K562 (cell line): ENCODE results near the gene RNF224. TPM values are rescaled to one million over a fixed set of nuclear protein-coding genes. Genes with fewer than 3 reads are reported as not detected.

Experiments used
- ATAC-seq: fragments of 200-7000 bp; cut with Tn5 transposase; 3 replicates; pipeline ENCODE4 v1.9.1; 2020; ENCODE audit warnings: moderate library complexity
- BruUV-seq: library from RNA; stranded (reverse); fragments of 400-500 nt; replicated peaks from 2 replicates; lab custom pipeline; 2021; lab: Mats Ljungman, UMichigan
- CTCF ChIA-PET: fragments of 300-600 bp; formaldehyde crosslinking; extraction: SDS; loops from one replicate; lab custom pipeline; 2021; ENCODE audit warnings: low intra/inter-chr PET ratio; lab: Yijun Ruan, JAX
- POLR2A ChIA-PET: fragments of 300-600, 350-650 bp; sonication (Branson Sonifier 250); formaldehyde crosslinking; extraction: SDS; loops from one replicate; lab custom pipeline; 2021; ENCODE audit warnings: antibody characterized with exemption, inconsistent platforms; lab: Yijun Ruan, JAX
- DNase-seq, 4 experiments: peaks; one replicate each; pipeline versions ENCODE4 v3.0.0 to v3.0.0-alpha.2; 2011 to 2018; ENCODE audit warnings: low spot score in 3 of 4, mixed read lengths in 3 of 4; ENCODE audit errors: extremely low read depth in 1 of 4
- FAIRE-seq: peaks from 2 replicates; lab custom pipeline; 2011; peaks lifted over from hg19 to GRCh38; lab: Jason Lieb, UNC
- H2AFZ ChIP-seq: 2 replicates; pipeline ENCODE4 v1.6.0; 2011; ENCODE audit warnings: low read depth, low read length, control low read depth, inconsistent platforms
- H3K27ac ChIP-seq: fragments of 200-600 bp; 3 replicates; pipeline ENCODE4 v1.8.0; 2011; ENCODE audit warnings: low read depth, mild to moderate bottlenecking, control low read depth, inconsistent platforms, low read length, moderate library complexity, mixed read lengths; ENCODE audit errors: extremely low read depth
- H3K27me3 ChIP-seq, 2 experiments: fragments of 300-600 bp in 1 of 2; 2 replicates in 1 of 2; 3 replicates in 1 of 2; pipeline versions ENCODE4 v1.6.0 to v1.8.0; 2011; ENCODE audit warnings: inconsistent platforms in 2 of 2, low read length in 2 of 2, mild to moderate bottlenecking in 1 of 2, mixed read lengths in 1 of 2, moderate library complexity in 1 of 2; ENCODE audit not compliant: control insufficient read depth in 2 of 2, insufficient read depth in 2 of 2
- H3K36me3 ChIP-seq: fragments of 300-600 bp; 3 replicates; pipeline ENCODE4 v1.8.0; 2011; ENCODE audit warnings: mild to moderate bottlenecking, low read length, inconsistent platforms; ENCODE audit not compliant: control insufficient read depth, insufficient read depth
- H3K4me1 ChIP-seq, 2 experiments: fragments of 200-600 bp in 1 of 2; replicated peaks in 1 of 2; 2 replicates in 1 of 2; 3 replicates in 1 of 2; pipeline versions ENCODE4 v1.5.1 to v1.8.0; 2011; ENCODE audit warnings: inconsistent platforms in 2 of 2, low read length in 2 of 2, mild to moderate bottlenecking in 1 of 2, mixed read lengths in 1 of 2, moderate library complexity in 1 of 2; ENCODE audit not compliant: control insufficient read depth in 2 of 2, insufficient read depth in 2 of 2
- H3K4me2 ChIP-seq: 2 replicates; pipeline ENCODE4 v1.6.1; 2011; ENCODE audit warnings: low read length, control low read depth, inconsistent platforms, mixed read lengths; ENCODE audit not compliant: insufficient read depth
- H3K4me3 ChIP-seq: fragments of 200-600 bp; sonication (generic), shearing (Covaris generic); 2 replicates; pipeline ENCODE4 v1.5.1; 2016; ENCODE audit warnings: control low read depth, inconsistent platforms
- H3K79me2 ChIP-seq: fragments of 200-600 bp; 3 replicates; pipeline ENCODE4 v1.8.0; 2011; ENCODE audit warnings: low read length, inconsistent platforms; ENCODE audit not compliant: control insufficient read depth, insufficient read depth
- H3K9ac ChIP-seq, 2 experiments: 2 replicates each; pipeline versions ENCODE4 v1.6.0 to v1.6.1; 2011; ENCODE audit warnings: low read depth in 2 of 2, low read length in 2 of 2, control low read depth in 1 of 2, inconsistent platforms in 1 of 2, mild to moderate bottlenecking in 1 of 2, mixed read lengths in 1 of 2; ENCODE audit not compliant: insufficient read depth in 1 of 2
- H3K9me1 ChIP-seq: one replicate; pipeline ENCODE4 v1.6.0; 2011; ENCODE audit warnings: inconsistent platforms, mild to moderate bottlenecking, low read length, moderate library complexity; ENCODE audit not compliant: control insufficient read depth, insufficient read depth
- H3K9me3 ChIP-seq: replicated peaks from 2 replicates; pipeline ENCODE4 v1.5.1; 2011; ENCODE audit warnings: low read depth, low read length, inconsistent platforms; ENCODE audit not compliant: control insufficient read depth, insufficient read depth
- H4K20me1 ChIP-seq: replicated peaks from 2 replicates; pipeline ENCODE4 v1.6.1; 2011; ENCODE audit warnings: low read length, inconsistent platforms, mixed read lengths; ENCODE audit not compliant: control insufficient read depth, insufficient read depth
- CHAMP1 ChIP-seq: fragments of 450-650 bp; IDR thresholded peaks from 2 replicates; pipeline ENCODE4 v1.6.1; 2016; ENCODE audit warnings: mild to moderate bottlenecking
- CREB1 ChIP-seq, 2 experiments: sonication (generic) in 1 of 2; formaldehyde crosslinking in 1 of 2; IDR thresholded peaks; 2 replicates each; pipeline versions ENCODE4 v1.6.1 to v1.8.0; 2012 to 2022; ENCODE audit warnings: inconsistent platforms in 1 of 2, mild to moderate bottlenecking in 1 of 2, missing genetic modification reagents in 1 of 2, moderate library complexity in 1 of 2
- CREM ChIP-seq: IDR thresholded peaks from 2 replicates; pipeline ENCODE4 v1.6.1; 2014; ENCODE audit warnings: antibody characterized with exemption, low read depth
- CXXC5 ChIP-seq: fragments of 250-450 bp; sonication (Bioruptor Pico); IDR thresholded peaks from 2 replicates; pipeline ENCODE4 v1.8.0; 2022; ENCODE audit warnings: inconsistent platforms, mild to moderate bottlenecking, moderate library complexity
- KDM2B ChIP-seq: fragments of 250-450 bp; sonication (Bioruptor Pico); IDR thresholded peaks from 2 replicates; pipeline ENCODE4 v1.8.0; 2021; ENCODE audit warnings: mild to moderate bottlenecking, moderate library complexity
- MAZ ChIP-seq, 2 experiments: fragments of 450-650 bp in 1 of 2; sonication (generic) in 1 of 2; formaldehyde crosslinking; IDR thresholded peaks in 1 of 2; conservative IDR thresholded peaks in 1 of 2; 2 replicates each; pipeline versions ENCODE4 v1.4.0 to v1.5.0; 2020; ENCODE audit warnings: mild to moderate bottlenecking in 1 of 2, missing genetic modification reagents in 1 of 2
- MTA3 ChIP-seq: fragments of 450-650 bp; formaldehyde crosslinking; IDR thresholded peaks from 2 replicates; pipeline ENCODE4 v1.6.1; 2017; ENCODE audit warnings: mild to moderate bottlenecking, borderline replicate concordance
- NCOA1 ChIP-seq: fragments of 450-650 bp; IDR thresholded peaks from 2 replicates; pipeline ENCODE4 v1.6.1; 2016; ENCODE audit warnings: low read depth
- NUFIP1 ChIP-seq: fragments of 450-650 bp; IDR thresholded peaks from 2 replicates; pipeline ENCODE4 v1.6.1; 2018; ENCODE audit not compliant: partially characterized antibody
- PHB ChIP-seq: fragments of 250-450 bp; sonication (Bioruptor Pico); IDR thresholded peaks from 2 replicates; pipeline ENCODE4 v1.5.0; 2021
- RB1 ChIP-seq: fragments of 450-650 bp; IDR thresholded peaks from 2 replicates; pipeline ENCODE4 v1.6.1; 2017; ENCODE audit warnings: low read depth, mild to moderate bottlenecking
- RUNX1 ChIP-seq: sonication (generic); IDR thresholded peaks from 2 replicates; pipeline ENCODE4 v1.6.1; 2016; ENCODE audit warnings: antibody characterized with exemption, low read depth
- SAFB ChIP-seq: fragments of 200-400 bp; formaldehyde crosslinking; IDR thresholded peaks from 2 replicates; pipeline ENCODE4 v1.6.1; 2017; ENCODE audit warnings: low read depth, low read length, borderline replicate concordance
- SIN3B ChIP-seq: fragments of 450-650 bp; IDR thresholded peaks from 2 replicates; pipeline ENCODE4 v1.6.1; 2017; ENCODE audit warnings: low read depth, mild to moderate bottlenecking, moderate library complexity
- ZNF143 ChIP-seq: sonication (generic); formaldehyde crosslinking; IDR thresholded peaks from 2 replicates; pipeline ENCODE4 v1.9.0; 2022; ENCODE audit warnings: mild to moderate bottlenecking, missing genetic modification reagents
- ZNF395 ChIP-seq: fragments of 200-800 bp; sonication (Bioruptor generic); IDR thresholded peaks from 2 replicates; pipeline ENCODE4 v1.6.1; 2017; ENCODE audit warnings: missing genetic modification characterization, missing compliant biosample characterization
- ZNF584 ChIP-seq: fragments of 200-800 bp; sonication (Bioruptor generic); IDR thresholded peaks from 2 replicates; pipeline ENCODE4 v1.6.1; 2016; ENCODE audit warnings: low read depth, mild to moderate bottlenecking, missing genetic modification characterization, missing compliant biosample characterization
- WGBS: fragments of 100-300 bp; shearing (Covaris generic); methylation state at CpG from one replicate; pipeline ENCODE4 v1.1.6; 2016; ENCODE audit warnings: low coverage, mixed read lengths; ENCODE audit not compliant: insufficient coverage; ENCODE audit errors: missing lambda C conversion rate; 5-methylcytosine and 5-hydroxymethylcytosine counted together
- in situ Hi-C: fragments of 300-500 bp; cut with MboI; formaldehyde crosslinking; loops from 4 replicates; pipeline ENCODE4 v1.15.0; 2018; ENCODE audit warnings: inconsistent platforms, mixed read lengths
- intact Hi-C: fragments of 100-400 bp; cut with micrococcal nuclease; formaldehyde crosslinking; loops from 2 replicates; pipeline ENCODE4 v1.14.2; 2022
- polyA plus RNA-seq, 8 experiments: library from polyadenylated mRNA; depleted of rRNA in 4 of 8; stranded (reverse) in 5 of 8; unstranded in 3 of 8; fragments of >200 nt; fragmentation: Nextera tagmentation in 2 of 8; fragmentation: Illumina TruSeq in 1 of 8; extraction: Ambion mirVana in 2 of 8; extraction: Trizol in 1 of 8; gene quantifications; 2 replicates each; pipeline versions ENCODE4 v1.2.1 to v1.2.3, GENCODE V29; 2011 to 2014; ENCODE audit warnings: inconsistent platforms in 1 of 8, missing spikeins in 1 of 8
- total RNA-seq, 7 experiments: library from RNA; depleted of rRNA in 6 of 7; stranded (reverse); fragments of >200 nt in 6 of 7; fragmentation: Illumina TruSeq in 2 of 7; extraction: Trizol in 2 of 7; gene quantifications; 2 replicates each; pipeline versions ENCODE4 v1.2.1 to v1.2.3, GENCODE V29; 2011 to 2021; ENCODE audit warnings: low replicate concordance in 1 of 7

RNF224 gene
- total and polyA plus RNA-seq, 9 of the 15 experiments (the other 6 are each of a cell fraction or from before 2014, with no cell fraction given): not detected

DNA sequence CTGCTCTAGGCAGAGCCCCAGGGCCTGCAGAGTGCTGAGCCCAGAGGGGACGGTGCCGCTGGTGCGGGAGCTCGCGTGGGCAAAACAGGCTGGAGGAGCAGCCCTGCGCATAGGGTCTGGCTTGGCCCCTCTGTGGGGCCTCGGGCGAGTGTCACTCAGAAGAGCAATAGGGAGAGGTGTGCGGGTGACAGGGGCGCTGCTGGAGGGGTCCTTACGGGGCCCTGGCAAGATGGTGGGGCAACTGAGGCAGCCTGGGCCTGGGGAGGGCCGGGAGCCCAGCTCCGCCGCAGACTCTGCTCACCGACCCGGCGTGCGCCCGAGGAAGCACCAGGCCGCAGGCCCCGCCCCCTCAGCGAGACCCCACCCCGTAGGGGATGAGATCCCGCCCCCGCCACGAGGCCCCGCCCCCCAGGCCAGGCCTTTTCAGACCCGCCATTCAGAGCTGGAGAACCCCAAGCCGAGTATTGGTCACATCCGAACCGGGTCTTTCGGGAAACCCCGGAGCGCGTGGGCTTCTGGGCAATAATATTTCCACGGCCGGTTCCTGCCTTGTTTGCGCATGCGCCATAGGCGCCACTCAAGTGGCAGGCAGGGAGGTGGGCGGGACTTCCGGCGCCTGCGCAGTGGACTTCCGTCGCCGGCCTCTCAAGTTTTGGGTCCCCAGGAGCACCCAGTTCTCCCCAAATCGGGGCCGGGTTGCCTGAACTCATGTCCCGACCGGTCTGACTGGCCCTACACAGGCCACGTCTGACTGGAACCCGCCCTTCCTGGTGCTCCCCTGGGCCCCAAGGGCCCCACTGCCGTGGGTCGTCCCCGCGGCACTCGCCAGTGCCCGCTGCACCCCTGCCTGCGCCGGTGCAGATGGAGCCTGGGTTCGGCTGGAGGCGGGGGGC, 4.0 kb upstream of the RNF224 start:
- peaks cover 7% of the 10 kb centered on the region; the same call in 1 of the 3 replicates for H3K36me3 ChIP-seq
- H3K4me3 ChIP-seq: peak overlapping the region; percentile 85
- H3K4me1 ChIP-seq: peaks cover 28 to 95% of the 10 kb centered on the region in 2 experiments
- no peaks in the 10 kb centered on the region for H3K9me3 ChIP-seq
- ChIA-PET POLR2A (interaction anchor here (0.6 to 2.1 kb wide), 12 partner anchors 13 to 177 kb away, joined by 3 to 12 read pairs (median 4); partner anchors contain the start of genes SAPCD2, TPRN and TUBB4B), CTCF (interaction anchor here (0.6 to 1.0 kb wide), 2 partner anchors 169 to 436 kb away, joined by 4 read pairs; no protein-coding TSS in a partner anchor)
- 3% methylated on average over 37 of the region's 63 CpGs for WGBS
- peak; percentile 94 to 99 (median 96) for DNase-seq
- no peaks in the 10 kb centered on the region for H3K9me1 ChIP-seq
- H2AFZ ChIP-seq: peak overlapping the region; percentile 89
- peak overlapping the region; percentile 85 to 97 for H3K9ac ChIP-seq
- in situ Hi-C loops: no loop called here
- intact Hi-C loops: no loop called here
- peak; percentile 84 for ATAC-seq
- peak; percentile 99 for FAIRE-seq
- BruUV-seq: no TSS peak
- H3K27ac ChIP-seq: peak overlapping the region; percentile 83
- H4K20me1 ChIP-seq: no peaks in the 10 kb centered on the region
- peak overlapping the region; percentile 92 for H3K4me2 ChIP-seq
- H3K79me2 ChIP-seq: peaks cover 7% of the 10 kb centered on the region; the same call in 2 of the 3 replicates
- no peaks in the 10 kb centered on the region for H3K27me3 ChIP-seq
- TF ChIP-seq NCOA1 (peak; percentile 84; the same call in 1 of the 2 replicates), ZNF143 (CRISPR knock-in tag) (peak; percentile 75), CREB1 (IDR thresholded peaks at IDR 0.05) (no peak; the same call in 1 of the 2 replicates), CREB1 (CRISPR knock-in tag; IDR thresholded peaks at IDR 0.05) (peak; percentile 14; the same call in 1 of the 2 replicates), ZNF395 (CRISPR knock-in tag) (0 out of 2 replicates have a peak, but pooled peaks have one; percentile 4), CHAMP1 (no peak), PHB (CRISPR knock-in tag) (0 out of 2 replicates have a peak, but pooled peaks have one; percentile 22), SAFB (peak; percentile 38; the same call in 1 of the 2 replicates), KDM2B (CRISPR knock-in tag) (0 out of 2 replicates have a peak, but pooled peaks have one; percentile 48), MTA3 (peak; percentile 65; the same call in 1 of the 2 replicates), NUFIP1 (no peak), ZNF584 (CRISPR knock-in tag) (no peak), SIN3B (peak; percentile 81), CREM (peak; percentile 65; the same call in 1 of the 2 replicates), CXXC5 (CRISPR knock-in tag) (peak; percentile 70), RUNX1 (0 out of 2 replicates have a peak, but pooled peaks have one; percentile 56), MAZ (CRISPR knock-in tag; conservative IDR thresholded peaks at IDR 0.05 in 1 of 2, IDR thresholded peaks at IDR 0.05 in 1 of 2) (peak; percentile 16 to 50; a peak in 3 of 4 replicates), RB1 (peak; percentile 42; the same call in 1 of the 2 replicates)
